OCI-LY1 (cell line): ENCODE results near the gene BLOC1S5.

ENCODE experiments used
- EZH2 ChIP-seq: fragments of 200-600 bp; sonication (generic), shearing (Covaris generic); IDR thresholded peaks from 2 replicates; pipeline ENCODE4 v1.8.0; 2017; ENCODE audit warnings: borderline replicate concordance, mixed run types, mild to moderate bottlenecking, antibody characterized with exemption, low read length, moderate library complexity, mixed read lengths
- TF ChIP-seq, protein P1 (sequence below): fragments of 200-600 bp; sonication (generic), shearing (Covaris generic); IDR thresholded peaks from 2 replicates; pipeline ENCODE4 v1.5.1; 2017; ENCODE audit warnings: mild to moderate bottlenecking, antibody characterized with exemption, low read length, moderate library complexity, mixed read lengths

DNA sequence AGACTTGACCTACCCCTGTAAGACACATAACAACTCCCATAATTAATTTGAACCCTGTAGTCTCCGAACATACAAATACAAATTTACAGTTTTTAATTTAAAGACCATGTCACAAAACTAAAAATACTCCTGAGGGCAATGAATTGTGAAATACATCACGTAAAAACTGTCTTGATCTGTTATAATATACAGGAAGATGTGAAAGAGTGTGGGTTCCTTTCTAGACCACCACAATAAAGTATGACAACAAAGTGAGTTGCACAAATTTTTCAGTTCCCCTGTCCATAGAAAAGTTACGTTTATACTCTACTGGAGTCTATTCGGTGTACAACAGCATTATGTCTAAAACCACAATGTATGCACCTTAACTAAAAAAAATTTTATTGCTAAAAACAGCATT, 11.0 kb upstream of the BLOC1S5 start:
- TF ChIP-seq, protein P1, sequence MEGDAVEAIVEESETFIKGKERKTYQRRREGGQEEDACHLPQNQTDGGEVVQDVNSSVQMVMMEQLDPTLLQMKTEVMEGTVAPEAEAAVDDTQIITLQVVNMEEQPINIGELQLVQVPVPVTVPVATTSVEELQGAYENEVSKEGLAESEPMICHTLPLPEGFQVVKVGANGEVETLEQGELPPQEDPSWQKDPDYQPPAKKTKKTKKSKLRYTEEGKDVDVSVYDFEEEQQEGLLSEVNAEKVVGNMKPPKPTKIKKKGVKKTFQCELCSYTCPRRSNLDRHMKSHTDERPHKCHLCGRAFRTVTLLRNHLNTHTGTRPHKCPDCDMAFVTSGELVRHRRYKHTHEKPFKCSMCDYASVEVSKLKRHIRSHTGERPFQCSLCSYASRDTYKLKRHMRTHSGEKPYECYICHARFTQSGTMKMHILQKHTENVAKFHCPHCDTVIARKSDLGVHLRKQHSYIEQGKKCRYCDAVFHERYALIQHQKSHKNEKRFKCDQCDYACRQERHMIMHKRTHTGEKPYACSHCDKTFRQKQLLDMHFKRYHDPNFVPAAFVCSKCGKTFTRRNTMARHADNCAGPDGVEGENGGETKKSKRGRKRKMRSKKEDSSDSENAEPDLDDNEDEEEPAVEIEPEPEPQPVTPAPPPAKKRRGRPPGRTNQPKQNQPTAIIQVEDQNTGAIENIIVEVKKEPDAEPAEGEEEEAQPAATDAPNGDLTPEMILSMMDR: no peak
- no peak for TF ChIP-seq EZH2
